Activated CD8-positive, alpha-beta memory T cell treated with anti-CD3 and anti-CD28 coated beads, Interleukin-2, amount 10 ng/mL, durations not matched to agents 7 days and 5 days (primary cell): ENCODE results near the gene SLC6A6. TPM values are rescaled to one million over a fixed set of nuclear protein-coding genes. Genes with fewer than 3 reads are reported as not detected.

Experiments
- ATAC-seq: fragments of 150-1000 bp; cut with Tn5 transposase; one replicate; pipeline ENCODE4 v1.10.0; 2021; ENCODE audit warnings: moderate library complexity
- CTCF ChIA-PET: fragments of 350-600 bp; sonication (Branson Sonifier 250); formaldehyde crosslinking; loops from one replicate; lab custom pipeline; 2021; ENCODE audit warnings: antibody characterized with exemption; lab: Charles Lee
- DNase-seq: peaks from one replicate; pipeline ENCODE4 v3.0.0-alpha.2; 2020
- H3K27ac Mint-ChIP-seq: one replicate; pipeline ENCODE4 v1.8.0; 2021; ENCODE audit warnings: mild to moderate bottlenecking, mixed read lengths
- H3K27me3 Mint-ChIP-seq: one replicate; pipeline ENCODE4 v1.8.0; 2021; ENCODE audit warnings: mixed read lengths
- H3K36me3 Mint-ChIP-seq: one replicate; pipeline ENCODE4 v1.8.0; 2021; ENCODE audit warnings: mild to moderate bottlenecking, mixed read lengths
- H3K4me1 Mint-ChIP-seq: one replicate; pipeline ENCODE4 v1.8.0; 2021; ENCODE audit warnings: mixed read lengths
- H3K4me3 Mint-ChIP-seq: one replicate; pipeline ENCODE4 v1.8.0; 2021; ENCODE audit warnings: mild to moderate bottlenecking, moderate library complexity, mixed read lengths
- H3K9me3 Mint-ChIP-seq: one replicate; pipeline ENCODE4 v1.8.0; 2022; ENCODE audit warnings: low read depth, mixed read lengths
- total RNA-seq, 2 experiments: library from RNA; stranded (reverse); gene quantifications; one replicate each; pipeline ENCODE4 v1.2.3, GENCODE V29; 2021

The SLC6A6 gene
- total RNA-seq, 2 experiments from 2014 or later, result 55.3 to 64.6 TPM

DNA sequence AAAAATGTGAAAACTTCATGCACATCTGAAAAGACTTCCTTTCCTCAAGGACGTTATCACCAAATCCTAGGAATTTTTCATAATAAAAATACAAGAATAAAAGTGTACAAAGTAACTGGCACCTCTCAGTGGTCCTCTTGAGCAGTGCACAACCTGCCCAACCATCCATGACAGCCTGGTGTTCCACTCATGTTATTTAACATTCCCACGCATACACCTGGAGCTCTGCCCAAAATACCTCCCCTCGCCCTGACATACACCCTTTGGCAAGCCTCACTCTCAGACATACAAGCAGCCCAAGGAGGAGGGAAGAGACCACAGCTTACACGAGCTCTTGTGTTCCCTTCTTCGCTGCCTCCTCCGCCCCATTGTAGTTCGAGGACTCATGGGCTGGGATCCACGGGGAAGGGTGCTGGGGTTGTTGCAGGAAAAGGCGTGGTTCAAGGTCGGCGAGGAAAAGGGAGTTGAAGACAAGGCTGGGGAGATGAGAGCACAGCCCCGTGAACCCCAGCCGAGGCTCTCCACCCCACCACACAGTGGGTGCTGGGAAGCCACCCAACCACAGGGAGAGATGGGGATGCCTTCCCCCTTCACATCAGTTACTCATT is 114.4 kb downstream of the SLC6A6 start:
- Mint-ChIP-seq H3K9me3 (no peaks in the 10 kb centered on the region), H3K27ac (no peak overlapping the region), H3K4me1 (no peaks in the 10 kb centered on the region), H3K27me3 (no peaks in the 10 kb centered on the region), H3K36me3 (no peaks in the 10 kb centered on the region), H3K4me3 (no peak overlapping the region)
- CTCF ChIA-PET, result interaction anchor here (0.8 kb wide), 1 partner anchor 8 kb away, joined by 4 read pairs; no protein-coding TSS in a partner anchor
- DNase-seq (no peak), ATAC-seq (no peak)

GRCh38 chr3:14517601-14518431 is 115.4 kb downstream of the SLC6A6 start:
- ATAC-seq (no peak), DNase-seq (no peak)
- CTCF ChIA-PET, result interaction anchor here (0.8 kb wide), 1 partner anchor 9 kb away, joined by 4 read pairs; no protein-coding TSS in a partner anchor
- Mint-ChIP-seq H3K27me3 (no peaks in the 10 kb centered on the region), H3K4me1 (no peaks in the 10 kb centered on the region), H3K4me3 (no peak overlapping the region), H3K36me3 (no peaks in the 10 kb centered on the region), H3K27ac (no peak overlapping the region), H3K9me3 (no peaks in the 10 kb centered on the region)

- no peaks in the 10 kb centered on the region for H3K9me3 Mint-ChIP-seq
- H3K4me1 Mint-ChIP-seq, result no peaks in the 10 kb centered on the region
- no peaks in the 10 kb centered on the region for H3K36me3 Mint-ChIP-seq
- H3K27me3 Mint-ChIP-seq, result peaks cover 2% of the 10 kb centered on the region
- no peak for ATAC-seq
- H3K27ac Mint-ChIP-seq, result no peak overlapping the region
- no peak overlapping the region for H3K4me3 Mint-ChIP-seq
- no peak for DNase-seq
- CTCF ChIA-PET, result no interaction called here
Observed at GRCh38 chr3:14518432-14518802, 116.0 kb downstream of the SLC6A6 start.

DNA sequence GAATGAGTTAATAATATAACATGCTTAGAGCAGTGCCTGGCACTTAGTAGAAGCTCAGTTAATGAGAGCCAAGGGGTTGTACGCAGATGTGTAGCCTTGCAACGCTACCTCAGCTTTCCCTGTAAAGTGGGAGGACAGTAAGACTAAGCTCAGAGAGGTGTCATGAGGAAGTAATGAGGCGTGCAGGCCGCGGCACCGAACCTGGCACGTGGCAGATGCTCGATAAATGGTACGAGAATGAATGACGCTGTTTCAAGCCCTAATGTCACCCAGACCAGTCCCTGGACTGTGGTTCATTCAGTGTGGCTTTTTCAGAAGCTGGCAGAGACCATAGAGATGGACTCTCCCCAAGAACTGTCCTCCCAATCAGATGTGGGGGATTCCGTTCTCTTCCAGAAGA is 116.5 kb downstream of the SLC6A6 start:
- no peaks in the 10 kb centered on the region for H3K9me3 Mint-ChIP-seq
- CTCF ChIA-PET, result interaction anchor here (0.8 to 2.0 kb wide), 2 partner anchors 10 to 267 kb away, joined by 3 to 9 read pairs; no protein-coding TSS in a partner anchor
- no peak overlapping the region for H3K27ac Mint-ChIP-seq
- ATAC-seq (no peak), DNase-seq (no peak)
- H3K27me3 Mint-ChIP-seq, result peaks cover 2% of the 10 kb centered on the region
- no peak overlapping the region for H3K4me3 Mint-ChIP-seq
- H3K36me3 Mint-ChIP-seq, result no peaks in the 10 kb centered on the region
- H3K4me1 Mint-ChIP-seq, result no peaks in the 10 kb centered on the region

- Mint-ChIP-seq H3K36me3 (no peaks in the 10 kb centered on the region), H3K27ac (no peak overlapping the region), H3K9me3 (no peaks in the 10 kb centered on the region), H3K4me1 (no peaks in the 10 kb centered on the region), H3K27me3 (peaks cover 2% of the 10 kb centered on the region), H3K4me3 (no peak overlapping the region)
- CTCF ChIA-PET, result interaction anchor here (0.8 to 2.0 kb wide), 2 partner anchors 10 to 267 kb away, joined by 3 to 9 read pairs; no protein-coding TSS in a partner anchor
- ATAC-seq, result no peak
- no peak for DNase-seq
Observed at GRCh38 chr3:14519406-14519805, 117.0 kb downstream of the SLC6A6 start.

- Mint-ChIP-seq H3K9me3 (no peaks in the 10 kb centered on the region), H3K4me3 (no peak overlapping the region), H3K4me1 (no peaks in the 10 kb centered on the region), H3K27me3 (peaks cover 2% of the 10 kb centered on the region), H3K36me3 (no peaks in the 10 kb centered on the region), H3K27ac (no peak overlapping the region)
- DNase-seq (no peak), ATAC-seq (no peak)
- CTCF ChIA-PET, result interaction anchor here (2.0 kb wide), 1 partner anchor 11 kb away, joined by 9 read pairs; no protein-coding TSS in a partner anchor
Observed at GRCh38 chr3:14520149-14520548, 117.7 kb downstream of the SLC6A6 start.

DNA sequence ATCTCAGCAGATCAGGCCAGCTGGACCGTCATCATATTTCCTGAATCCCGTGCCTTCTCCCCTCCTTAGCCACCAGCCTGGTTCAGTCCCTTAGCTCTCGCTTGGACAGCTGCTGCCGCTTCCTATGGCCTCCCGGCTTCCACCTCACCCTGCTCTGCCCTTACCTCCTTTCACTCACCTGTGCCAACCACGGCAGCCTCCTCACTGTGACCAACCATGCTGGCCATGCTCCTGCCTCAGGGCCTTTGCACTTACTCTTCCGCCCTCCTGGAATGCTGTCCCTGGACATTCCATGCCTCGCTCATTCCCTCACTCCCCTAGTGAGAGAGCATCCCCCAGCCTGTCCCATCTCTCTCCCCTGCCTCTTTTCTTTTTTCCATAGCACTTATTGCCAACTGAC is 118.6 kb downstream of the SLC6A6 start:
- Mint-ChIP-seq H3K27ac (no peak overlapping the region), H3K4me3 (no peak overlapping the region), H3K9me3 (no peaks in the 10 kb centered on the region), H3K36me3 (no peaks in the 10 kb centered on the region), H3K4me1 (no peaks in the 10 kb centered on the region), H3K27me3 (peaks cover 2% of the 10 kb centered on the region)
- CTCF ChIA-PET, result interaction anchor here (2.0 kb wide), 1 partner anchor 12 kb away, joined by 9 read pairs; no protein-coding TSS in a partner anchor
- ATAC-seq (no peak), DNase-seq (no peak)

- Mint-ChIP-seq H3K4me1 (no peaks in the 10 kb centered on the region), H3K27ac (no peak overlapping the region), H3K27me3 (peaks cover 6% of the 10 kb centered on the region), H3K36me3 (no peaks in the 10 kb centered on the region), H3K9me3 (no peaks in the 10 kb centered on the region), H3K4me3 (no peak overlapping the region)
- DNase-seq (no peak), ATAC-seq (no peak)
- CTCF ChIA-PET, result no interaction called here
Observed at GRCh38 chr3:14521611-14522010, 119.2 kb downstream of the SLC6A6 start.

- DNase-seq (no peak), ATAC-seq (no peak)
- Mint-ChIP-seq H3K27me3 (peaks cover 6% of the 10 kb centered on the region), H3K4me3 (no peak overlapping the region), H3K36me3 (no peaks in the 10 kb centered on the region), H3K27ac (no peak overlapping the region), H3K9me3 (no peaks in the 10 kb centered on the region), H3K4me1 (no peaks in the 10 kb centered on the region)
- CTCF ChIA-PET, result no interaction called here
Observed at GRCh38 chr3:14522129-14522691, 119.8 kb downstream of the SLC6A6 start.

- ATAC-seq (no peak), DNase-seq (no peak)
- no peak overlapping the region for H3K4me3 Mint-ChIP-seq
- H3K9me3 Mint-ChIP-seq, result no peaks in the 10 kb centered on the region
- H3K4me1 Mint-ChIP-seq, result no peaks in the 10 kb centered on the region
- H3K36me3 Mint-ChIP-seq, result no peaks in the 10 kb centered on the region
- CTCF ChIA-PET, result no interaction called here
- H3K27me3 Mint-ChIP-seq, result peaks cover 6% of the 10 kb centered on the region
- H3K27ac Mint-ChIP-seq, result no peak overlapping the region
Observed at GRCh38 chr3:14522768-14523167, 120.4 kb downstream of the SLC6A6 start.

DNA sequence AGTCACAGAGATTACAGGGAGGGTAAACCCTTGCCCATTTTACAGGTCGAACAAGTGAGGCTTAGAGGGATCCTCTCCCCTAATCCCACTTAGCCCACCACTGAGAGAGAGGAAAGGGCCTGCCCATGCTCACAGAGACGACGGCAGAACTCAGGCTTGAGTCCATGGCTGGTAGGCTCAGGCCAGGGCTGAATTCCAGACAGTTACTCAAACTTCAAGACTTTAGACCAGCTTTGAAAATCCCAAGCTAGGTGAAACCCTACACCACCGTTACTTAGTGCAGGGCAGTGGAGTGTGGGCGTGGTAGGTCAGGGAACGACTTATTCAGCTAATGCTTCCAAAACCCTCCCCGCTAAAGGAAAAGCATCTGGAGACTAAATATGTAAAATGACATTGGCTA is 121.4 kb downstream of the SLC6A6 start:
- no peak for ATAC-seq
- CTCF ChIA-PET, result interaction anchor here (1.0 kb wide), 1 partner anchor 15 kb away, joined by 3 read pairs; no protein-coding TSS in a partner anchor

DNA sequence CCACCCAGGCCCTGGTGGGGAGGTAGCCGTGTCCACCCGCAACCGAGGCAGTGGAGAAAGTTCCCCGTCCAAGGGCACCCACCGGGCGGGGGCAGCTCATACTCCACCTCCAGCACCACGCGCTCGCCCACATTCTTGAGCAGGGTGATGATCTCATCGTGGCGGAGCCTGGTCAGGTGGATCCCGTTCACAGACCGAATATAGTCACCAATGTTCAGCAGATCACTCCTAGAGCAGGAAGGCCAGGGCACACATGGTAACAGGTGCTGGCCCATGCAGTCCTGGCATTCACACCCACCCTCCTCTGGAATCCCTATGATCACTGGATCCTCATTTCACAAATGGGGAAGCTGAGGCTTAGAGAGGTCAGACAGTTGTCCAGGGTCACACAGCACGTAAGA is 121.9 kb downstream of the SLC6A6 start:
- Mint-ChIP-seq H3K9me3 (no peaks in the 10 kb centered on the region), H3K4me1 (no peaks in the 10 kb centered on the region), H3K4me3 (no peak overlapping the region), H3K27ac (no peak overlapping the region), H3K27me3 (peaks cover 14% of the 10 kb centered on the region), H3K36me3 (no peaks in the 10 kb centered on the region)
- CTCF ChIA-PET, result interaction anchor here (1.0 kb wide), 1 partner anchor 16 kb away, joined by 3 read pairs; no protein-coding TSS in a partner anchor
- DNase-seq (no peak), ATAC-seq (no peak)

More for the DNA sequence above, 121.4 kb downstream of the SLC6A6 start:
- Mint-ChIP-seq H3K27ac (no peak overlapping the region), H3K4me3 (no peak overlapping the region), H3K4me1 (no peaks in the 10 kb centered on the region), H3K27me3 (peaks cover 13% of the 10 kb centered on the region), H3K9me3 (no peaks in the 10 kb centered on the region), H3K36me3 (no peaks in the 10 kb centered on the region)
- DNase-seq, result no peak

DNA sequence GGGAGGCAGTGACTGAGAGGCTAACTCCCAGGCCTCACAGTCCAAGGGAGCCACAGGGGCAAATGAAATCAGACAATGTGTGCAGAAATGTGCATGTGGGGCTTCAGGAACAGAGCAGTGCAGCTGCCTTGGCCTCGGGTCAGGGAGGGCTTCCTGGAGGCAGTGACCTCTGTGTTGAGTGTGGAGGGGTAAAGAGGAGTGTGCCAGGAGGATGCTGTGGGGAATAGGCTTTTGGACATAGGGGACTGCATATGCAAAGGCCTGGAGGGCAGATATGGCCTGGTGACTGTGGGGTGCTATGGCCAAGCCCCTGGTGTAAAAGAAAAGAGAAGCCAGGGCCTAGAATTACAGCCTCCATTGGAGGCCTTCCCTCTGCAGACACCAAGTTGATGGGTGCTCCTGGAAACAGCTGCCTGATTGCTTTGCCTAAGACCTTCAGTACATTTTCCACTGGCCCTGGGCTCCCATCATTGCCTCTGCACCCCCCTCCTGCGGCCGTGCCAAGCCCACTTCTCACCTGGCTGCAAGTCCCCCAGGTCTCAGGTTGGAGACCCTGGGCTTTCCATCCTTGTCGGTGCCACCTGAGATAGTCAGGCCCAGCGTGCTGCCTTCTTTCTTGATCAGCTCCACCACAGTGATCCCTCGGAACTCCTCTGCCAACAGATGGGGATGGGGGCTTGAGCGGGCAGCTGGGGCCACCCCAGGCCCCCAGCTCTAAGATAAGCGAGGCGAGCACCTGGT is 122.7 kb downstream of the SLC6A6 start:
- CTCF ChIA-PET, result no interaction called here
- Mint-ChIP-seq H3K27me3 (peaks cover 17% of the 10 kb centered on the region), H3K4me1 (no peaks in the 10 kb centered on the region), H3K9me3 (no peaks in the 10 kb centered on the region), H3K27ac (no peak overlapping the region), H3K4me3 (no peak overlapping the region), H3K36me3 (no peaks in the 10 kb centered on the region)
- ATAC-seq, result no peak
- no peak for DNase-seq
